Memory B cell (primary cell): ENCODE results near the gene HSFX3.
A peak's percentile ranks its signal among the peaks of the same experiment; 100 is the strongest.
"Not testable (repeated sequence)": the region's sequence is repeated elsewhere in the genome, so short reads cannot be mapped to it uniquely, and the experiment has no call there.

Experiments
- ATAC-seq: fragments of 150-1000 bp; cut with Tn5 transposase; 2 replicates; pipeline ENCODE4 v1.10.0; 2021; ENCODE audit warnings: low read depth, mild to moderate bottlenecking, moderate library complexity
- DNase-seq, 2 donors: peaks; one replicate each; pipeline ENCODE4 v3.0.0; 2022; ENCODE audit warnings: low spot score in 2 of 2
- H3K27ac Mint-ChIP-seq: one replicate; pipeline ENCODE4 v1.8.0; 2022; ENCODE audit warnings: mild to moderate bottlenecking, moderate library complexity, mixed read lengths
- H3K27me3 Mint-ChIP-seq: one replicate; pipeline ENCODE4 v1.8.0; 2022; ENCODE audit warnings: mixed read lengths
- H3K36me3 Mint-ChIP-seq: one replicate; pipeline ENCODE4 v1.8.0; 2022; ENCODE audit warnings: mild to moderate bottlenecking, mixed read lengths
- H3K4me1 Mint-ChIP-seq: one replicate; pipeline ENCODE4 v1.8.0; 2022; ENCODE audit warnings: mixed read lengths
- H3K4me3 Mint-ChIP-seq: one replicate; pipeline ENCODE4 v1.8.0; 2022; ENCODE audit warnings: mild to moderate bottlenecking, moderate library complexity, mixed read lengths
- H3K9me3 Mint-ChIP-seq: one replicate; pipeline ENCODE4 v1.8.0; 2022; ENCODE audit warnings: mixed read lengths

Gene HSFX3

GRCh38 chrX:149563359-149563758 is 13.6 kb upstream of the HSFX3 start:
- no peak overlapping the region for H3K4me3 Mint-ChIP-seq
- no peaks in the 10 kb centered on the region for H3K36me3 Mint-ChIP-seq
- no peak for DNase-seq
- H3K27ac Mint-ChIP-seq = peak overlapping the region; percentile 15
- no peak for ATAC-seq
- H3K4me1 Mint-ChIP-seq = no peaks in the 10 kb centered on the region
- H3K9me3 Mint-ChIP-seq = no peaks in the 10 kb centered on the region
- no peaks in the 10 kb centered on the region for H3K27me3 Mint-ChIP-seq

- not testable (repeated sequence) for H3K4me1 Mint-ChIP-seq, H3K36me3 Mint-ChIP-seq, H3K4me3 Mint-ChIP-seq, DNase-seq, H3K27ac Mint-ChIP-seq, H3K9me3 Mint-ChIP-seq, ATAC-seq, H3K27me3 Mint-ChIP-seq
These were observed 5.5 kb upstream of the HSFX3 start for GRCh38 chrX:149555251-149555650.

- not testable (repeated sequence) for ATAC-seq, H3K4me1 Mint-ChIP-seq, H3K9me3 Mint-ChIP-seq, H3K4me3 Mint-ChIP-seq, H3K27ac Mint-ChIP-seq, DNase-seq, H3K27me3 Mint-ChIP-seq, H3K36me3 Mint-ChIP-seq
These were observed 2.2 kb upstream of the HSFX3 start for GRCh38 chrX:149551939-149552248.

GRCh38 chrX:149551245-149551938 is 1.7 kb upstream of the HSFX3 start:
- H3K36me3 Mint-ChIP-seq, H3K4me1 Mint-ChIP-seq, H3K4me3 Mint-ChIP-seq, H3K27ac Mint-ChIP-seq, H3K9me3 Mint-ChIP-seq, H3K27me3 Mint-ChIP-seq, ATAC-seq, DNase-seq: not testable (repeated sequence)

- DNase-seq, H3K36me3 Mint-ChIP-seq, H3K4me3 Mint-ChIP-seq, H3K27me3 Mint-ChIP-seq, ATAC-seq, H3K9me3 Mint-ChIP-seq, H3K27ac Mint-ChIP-seq, H3K4me1 Mint-ChIP-seq: not testable (repeated sequence)
These were observed 730 bp upstream of the HSFX3 start for GRCh38 chrX:149550454-149550853.

GRCh38 chrX:149547782-149548181 is 1.9 kb downstream of the HSFX3 start:
- not testable (repeated sequence) for H3K9me3 Mint-ChIP-seq, DNase-seq, H3K27me3 Mint-ChIP-seq, H3K4me3 Mint-ChIP-seq, H3K4me1 Mint-ChIP-seq, H3K27ac Mint-ChIP-seq, ATAC-seq, H3K36me3 Mint-ChIP-seq

GRCh38 chrX:149546962-149547361 is 2.8 kb downstream of the HSFX3 start:
- not testable (repeated sequence) for H3K4me1 Mint-ChIP-seq

GRCh38 chrX:149545545-149546543 is 3.9 kb downstream of the HSFX3 start:
- ATAC-seq = peak; percentile 18
- not testable (repeated sequence) for H3K27ac Mint-ChIP-seq, H3K9me3 Mint-ChIP-seq, H3K36me3 Mint-ChIP-seq, DNase-seq, H3K4me3 Mint-ChIP-seq, H3K4me1 Mint-ChIP-seq, H3K27me3 Mint-ChIP-seq

More at GRCh38 chrX:149546962-149547361, 2.8 kb downstream of the HSFX3 start:
- not testable (repeated sequence) for H3K27ac Mint-ChIP-seq, H3K27me3 Mint-ChIP-seq, DNase-seq, H3K36me3 Mint-ChIP-seq, H3K9me3 Mint-ChIP-seq, ATAC-seq, H3K4me3 Mint-ChIP-seq

- Mint-ChIP-seq H3K36me3 (peaks cover 2% of the 10 kb centered on the region), H3K27ac (peak overlapping the region; percentile 100), H3K9me3 (no peaks in the 10 kb centered on the region), H3K4me1 (peaks cover 8% of the 10 kb centered on the region), H3K27me3 (no peaks in the 10 kb centered on the region), H3K4me3 (peak overlapping the region; percentile 96)
- DNase-seq (no peak), ATAC-seq (no peak)
These were observed 8.1 kb downstream of the HSFX3 start for GRCh38 chrX:149541521-149542047.

- ATAC-seq = peak; percentile 67
- no peaks in the 10 kb centered on the region for H3K9me3 Mint-ChIP-seq
- H3K27me3 Mint-ChIP-seq = no peaks in the 10 kb centered on the region
- peak within 1 kb of the TSS; percentile 100 for H3K27ac Mint-ChIP-seq
- peaks cover 10% of the 10 kb centered on the region for H3K4me1 Mint-ChIP-seq
- peak within 1 kb of the TSS; percentile 96 for H3K4me3 Mint-ChIP-seq
- H3K36me3 Mint-ChIP-seq = peaks cover 2% of the 10 kb centered on the region
- DNase-seq = peak; percentile 39 to 69
These were observed 8.9 kb downstream of the HSFX3 start, which contains the start of gene EOLA1 for GRCh38 chrX:149540621-149541520. EOLA1 (plus strand) TSS chrX:149541012; CDS start chrX:149545631, 4,619 bp downstream.

- H3K36me3 Mint-ChIP-seq = peaks cover 7% of the 10 kb centered on the region
- peaks cover 10% of the 10 kb centered on the region for H3K4me1 Mint-ChIP-seq
- H3K27me3 Mint-ChIP-seq = no peaks in the 10 kb centered on the region
- H3K27ac Mint-ChIP-seq = peak overlapping the region; percentile 100
- peak; percentile 41 for ATAC-seq
- no peaks in the 10 kb centered on the region for H3K9me3 Mint-ChIP-seq
- DNase-seq = peak; percentile 65 to 77
- peak overlapping the region; percentile 96 for H3K4me3 Mint-ChIP-seq
These were observed 9.5 kb downstream of the HSFX3 start for GRCh38 chrX:149540131-149540620.

- peak; percentile 64 to 82 for DNase-seq
- Mint-ChIP-seq H3K4me3 (peak overlapping the region; percentile 96), H3K4me1 (peaks cover 10% of the 10 kb centered on the region), H3K36me3 (peaks cover 10% of the 10 kb centered on the region), H3K9me3 (no peaks in the 10 kb centered on the region), H3K27me3 (no peaks in the 10 kb centered on the region), H3K27ac (peak overlapping the region; percentile 100)
- peak; percentile 54 for ATAC-seq
These were observed 10.2 kb downstream of the HSFX3 start for GRCh38 chrX:149539283-149540130.

GRCh38 chrX:149537474-149537873 is 12.2 kb downstream of the HSFX3 start:
- H3K27me3 Mint-ChIP-seq, H3K4me3 Mint-ChIP-seq, H3K36me3 Mint-ChIP-seq, H3K27ac Mint-ChIP-seq, DNase-seq, H3K9me3 Mint-ChIP-seq, H3K4me1 Mint-ChIP-seq: not testable (repeated sequence)
- ATAC-seq = peak; percentile 10
